Smooth muscle cell (in vitro differentiated cells): Measurements from ENCODE around the gene SLPI. TPM values are rescaled to one million over a fixed set of nuclear protein-coding genes. Genes with fewer than 3 reads are reported as not detected.

Source experiments
- DNase-seq: peaks from one replicate; lab custom pipeline; 2025; ENCODE audit not compliant: unreplicated experiment; lab: John Stamatoyannopoulos, UW
- H2AFZ ChIP-seq: fragments of 200-600 bp; sonication (generic); 2 replicates; pipeline ENCODE4 v1.6.0; 2016; ENCODE audit warnings: antibody characterized with exemption, low read depth, mild to moderate bottlenecking
- H3F3A ChIP-seq: fragments of 200-600 bp; sonication (generic); 2 replicates; pipeline ENCODE4 v1.6.0; 2017; ENCODE audit warnings: antibody characterized with exemption, low read depth
- H3K27ac ChIP-seq: fragments of 200-600 bp; sonication (generic); 2 replicates; pipeline ENCODE4 v1.5.1; 2016; ENCODE audit warnings: low read depth, mild to moderate bottlenecking
- H3K27me3 ChIP-seq: fragments of 200-600 bp; sonication (generic); 2 replicates; pipeline ENCODE4 v1.6.1; 2016; ENCODE audit warnings: low read depth, mild to moderate bottlenecking
- H3K36me3 ChIP-seq: fragments of 200-600 bp; sonication (generic); 2 replicates; pipeline ENCODE4 v1.5.1; 2016; ENCODE audit warnings: low read depth
- H3K4me1 ChIP-seq: fragments of 200-600 bp; sonication (generic); 2 replicates; pipeline ENCODE4 v1.5.1; 2016; ENCODE audit warnings: low read depth
- H3K4me2 ChIP-seq: fragments of 200-600 bp; sonication (generic); 2 replicates; pipeline ENCODE4 v1.6.0; 2016; ENCODE audit warnings: mild to moderate bottlenecking
- H3K4me3 ChIP-seq: fragments of 200-600 bp; sonication (generic); 2 replicates; pipeline ENCODE4 v1.5.1; 2016; ENCODE audit warnings: mild to moderate bottlenecking
- H3K79me2 ChIP-seq: fragments of 200-600 bp; sonication (generic); 2 replicates; pipeline ENCODE4 v1.6.0; 2016; ENCODE audit warnings: low read depth, mild to moderate bottlenecking
- H3K9ac ChIP-seq: fragments of 200-600 bp; sonication (generic); 2 replicates; pipeline ENCODE4 v1.6.0; 2016; ENCODE audit warnings: low read depth
- H3K9me3 ChIP-seq: fragments of 200-600 bp; sonication (generic); replicated peaks from 2 replicates; pipeline ENCODE4 v1.5.1; 2016; ENCODE audit warnings: low read depth
- H4K20me1 ChIP-seq: fragments of 200-600 bp; sonication (generic); 2 replicates; pipeline ENCODE4 v1.6.0; 2016; ENCODE audit warnings: low read depth
- CTCF ChIP-seq: fragments of 200-600 bp; sonication (generic); IDR thresholded peaks from 2 replicates; pipeline ENCODE4 v1.5.1; 2017; ENCODE audit warnings: borderline replicate concordance, mild to moderate bottlenecking, antibody characterized with exemption; ENCODE audit not compliant: insufficient read depth, poor library complexity, severe bottlenecking
- WGBS: methylation state at CpG from one replicate; pipeline ENCODE4 v1.1.7; 2016; ENCODE audit warnings: low lambda C conversion rate; 5-methylcytosine and 5-hydroxymethylcytosine counted together
- polyA plus RNA-seq: library from polyadenylated mRNA; unstranded; fragments of >200 nt; fragmentation: Nextera tagmentation; extraction: Ambion mirVana; gene quantifications from 2 replicates; pipeline ENCODE4 v1.2.1, GENCODE V29; 2016
- total RNA-seq: library from RNA; depleted of rRNA; stranded (reverse); fragments of >200 nt; gene quantifications from 2 replicates; pipeline ENCODE4 v1.2.3, GENCODE V29; 2014

Gene SLPI
- total and polyA plus RNA-seq, 2 experiments from 2014 or later, result 0.63 to 3.1 TPM

GRCh38 chr20:45253261-45253660, 1.1 kb downstream of the SLPI start:
- no peaks in the 10 kb centered on the region for H3K9me3 ChIP-seq
- H4K20me1 ChIP-seq, result no peaks in the 10 kb centered on the region
- no peaks in the 10 kb centered on the region for H3K36me3 ChIP-seq
- H3K79me2 ChIP-seq, result no peaks in the 10 kb centered on the region
- WGBS, result 90% methylated on average over 4 of the region's 4 CpGs
- DNase-seq, result no peak
- no peak overlapping the region for H3K4me3 ChIP-seq
- H2AFZ ChIP-seq, result no peak overlapping the region
- H3K27me3 ChIP-seq, result peaks cover 23% of the 10 kb centered on the region
- no peak overlapping the region for H3K4me2 ChIP-seq
- TF ChIP-seq CTCF, result no peak
- no peaks in the 10 kb centered on the region for H3F3A ChIP-seq
- H3K27ac ChIP-seq, result no peak overlapping the region
- H3K4me1 ChIP-seq, result no peaks in the 10 kb centered on the region
- H3K9ac ChIP-seq, result no peak overlapping the region

- Histone ChIP-seq H3K27ac (no peak overlapping the region), H4K20me1 (no peaks in the 10 kb centered on the region), H3K79me2 (no peaks in the 10 kb centered on the region), H3K4me2 (no peak overlapping the region), H3K36me3 (no peaks in the 10 kb centered on the region), H3F3A (no peaks in the 10 kb centered on the region), H3K9me3 (no peaks in the 10 kb centered on the region), H3K9ac (no peak overlapping the region), H3K27me3 (peaks cover 27% of the 10 kb centered on the region), H3K4me1 (no peaks in the 10 kb centered on the region), H3K4me3 (no peak overlapping the region), H2AFZ (no peak overlapping the region)
- TF ChIP-seq CTCF, result no peak
- no peak for DNase-seq
- 71% methylated on average over 5 of the region's 5 CpGs for WGBS
These were observed 2.3 kb downstream of the SLPI start for GRCh38 chr20:45251884-45252560.

- no peak overlapping the region for H3K4me3 ChIP-seq
- H3K4me1 ChIP-seq, result no peaks in the 10 kb centered on the region
- H3K27me3 ChIP-seq, result peaks cover 58% of the 10 kb centered on the region
- H3K36me3 ChIP-seq, result no peaks in the 10 kb centered on the region
- no peak overlapping the region for H3K9ac ChIP-seq
- H3K9me3 ChIP-seq, result no peaks in the 10 kb centered on the region
- H3K4me2 ChIP-seq, result no peak overlapping the region
- H2AFZ ChIP-seq, result no peak overlapping the region
- no peaks in the 10 kb centered on the region for H3F3A ChIP-seq
- DNase-seq, result no peak
- H4K20me1 ChIP-seq, result no peaks in the 10 kb centered on the region
- H3K79me2 ChIP-seq, result no peaks in the 10 kb centered on the region
- TF ChIP-seq CTCF, result no peak
- no peak overlapping the region for H3K27ac ChIP-seq
These were observed 5.8 kb downstream of the SLPI start for GRCh38 chr20:45248609-45249008.

- WGBS, result 89% methylated on average over 1 of the region's 1 CpG
- no peak for TF ChIP-seq CTCF
These were observed 6.5 kb downstream of the SLPI start for GRCh38 chr20:45247865-45248264.

More at GRCh38 chr20:45247865-45248264, 6.5 kb downstream of the SLPI start:
- no peaks in the 10 kb centered on the region for H3K79me2 ChIP-seq
- H3K4me2 ChIP-seq, result no peak overlapping the region
- H3F3A ChIP-seq, result no peaks in the 10 kb centered on the region
- no peak overlapping the region for H3K9ac ChIP-seq
- no peak overlapping the region for H2AFZ ChIP-seq
- H3K4me3 ChIP-seq, result no peak overlapping the region
- peaks cover 62% of the 10 kb centered on the region for H3K27me3 ChIP-seq
- no peaks in the 10 kb centered on the region for H3K4me1 ChIP-seq
- H3K9me3 ChIP-seq, result no peaks in the 10 kb centered on the region
- DNase-seq, result no peak
- no peaks in the 10 kb centered on the region for H4K20me1 ChIP-seq
- no peak overlapping the region for H3K27ac ChIP-seq
- H3K36me3 ChIP-seq, result no peaks in the 10 kb centered on the region
